Panc1 (cell line): ENCODE results near the gene SDR9C7. TPM values are rescaled to one million over a fixed set of nuclear protein-coding genes. Genes with fewer than 3 reads are reported as not detected.

Experiments used
- ATAC-seq: fragments of 200-7000 bp; cut with Tn5 transposase; 2 replicates; pipeline ENCODE4 v1.9.1; 2020; ENCODE audit warnings: mild to moderate bottlenecking, moderate library complexity
- BruUV-seq: library from RNA; stranded (reverse); fragments of 400-500 nt; replicated peaks from 2 replicates; lab custom pipeline; 2021; lab: Mats Ljungman, UMichigan
- CTCF ChIA-PET: fragments of 300-600 bp; sonication (Branson Sonifier 250); formaldehyde crosslinking; loops from one replicate; lab custom pipeline; 2022; ENCODE audit warnings: antibody characterized with exemption; lab: Charles Lee
- POLR2A ChIA-PET: fragments of 300-600 bp; sonication (Branson Sonifier 250); formaldehyde crosslinking; loops from one replicate; lab custom pipeline; 2022; ENCODE audit warnings: antibody characterized with exemption; lab: Charles Lee
- DNase-seq: peaks from one replicate; pipeline ENCODE4 v3.0.0-alpha.2; 2010; ENCODE audit warnings: low read depth, low spot score
- H3K27ac ChIP-seq: 2 replicates; pipeline ENCODE4 v1.5.1; 2011; ENCODE audit warnings: mild to moderate bottlenecking, low read length, inconsistent platforms
- H3K27me3 ChIP-seq: fragments of 200-500 bp; sonication (Bioruptor generic); 2 replicates; pipeline ENCODE4 v1.6.0; 2014; ENCODE audit warnings: low read length, inconsistent platforms; ENCODE audit not compliant: control insufficient read depth, insufficient read depth
- H3K36me3 ChIP-seq: fragments of 200-500 bp; sonication (Bioruptor generic); 2 replicates; pipeline ENCODE4 v1.5.1; 2014; ENCODE audit warnings: inconsistent platforms, mild to moderate bottlenecking, low read length, moderate library complexity; ENCODE audit not compliant: control insufficient read depth, insufficient read depth
- H3K4me1 ChIP-seq: 2 replicates; pipeline ENCODE4 v1.5.1; 2011; ENCODE audit warnings: inconsistent platforms, mild to moderate bottlenecking, low read length, moderate library complexity; ENCODE audit not compliant: control insufficient read depth, insufficient read depth
- H3K4me3 ChIP-seq, 2 experiments: 2 replicates each; pipeline ENCODE4 v1.5.1; 2011 to 2012; ENCODE audit warnings: low read depth in 2 of 2, low read length in 2 of 2, mild to moderate bottlenecking in 2 of 2, inconsistent platforms in 1 of 2, moderate library complexity in 1 of 2
- H3K9me3 ChIP-seq: fragments of 200-500 bp; sonication (Bioruptor generic); 2 replicates; pipeline ENCODE4 v1.5.1; 2014; ENCODE audit warnings: low read depth, mild to moderate bottlenecking, inconsistent platforms, low read length, moderate library complexity; ENCODE audit not compliant: control insufficient read depth, insufficient read depth
- CTCF ChIP-seq: fragments of 450-650 bp; IDR thresholded peaks from 2 replicates; pipeline ENCODE4 v1.5.1; 2017; ENCODE audit warnings: mild to moderate bottlenecking
- POLR2AphosphoS5 ChIP-seq: IDR thresholded peaks from 2 replicates; pipeline ENCODE4 v1.6.1; 2012; ENCODE audit warnings: mild to moderate bottlenecking, low read depth, low read length, moderate library complexity
- REST ChIP-seq, 2 experiments: IDR thresholded peaks; 2 replicates each; pipeline ENCODE4 v1.6.1; 2011 to 2012; ENCODE audit warnings: low read depth in 2 of 2, control low read depth in 1 of 2, low read length in 1 of 2, mild to moderate bottlenecking in 1 of 2, moderate library complexity in 1 of 2; ENCODE audit not compliant: insufficient read depth in 1 of 2
- SIN3A ChIP-seq: IDR thresholded peaks from 2 replicates; pipeline ENCODE4 v1.6.1; 2012; ENCODE audit warnings: low read depth, mild to moderate bottlenecking, low read length, moderate library complexity, borderline replicate concordance; ENCODE audit not compliant: insufficient read depth
- TCF7L2 ChIP-seq: IDR thresholded peaks from 2 replicates; pipeline ENCODE4 v1.6.1; 2011; ENCODE audit warnings: mild to moderate bottlenecking, low read depth, low read length, inconsistent platforms
- in situ Hi-C: cut with HindIII; loops from 2 replicates; pipeline ENCODE4 v1.10.0; 2016; ENCODE audit warnings: low sequenced_read_pairs, low pct_unique_long_range_greater_than_20kb
- intact Hi-C: fragments of 100-400 bp; cut with micrococcal nuclease; formaldehyde crosslinking; loops from one replicate; pipeline ENCODE4 v1.10.0; 2022; ENCODE audit not compliant: unreplicated experiment
- total RNA-seq: library from RNA; stranded (reverse); gene quantifications from one replicate; pipeline ENCODE4 v1.2.1, GENCODE V29; 2021; ENCODE audit not compliant: unreplicated experiment

The SDR9C7 gene
- total RNA-seq, 1 experiment from 2014 or later, result not detected

- DNase-seq (no peak), ATAC-seq (peak; percentile 12; the same call in 1 of the 2 replicates)
- Histone ChIP-seq H3K9me3 (no peaks in the 10 kb centered on the region), H3K27ac (no peak within 1 kb of the TSS), H3K36me3 (no peaks in the 10 kb centered on the region), H3K4me1 (no peaks in the 10 kb centered on the region), H3K4me3 (no peak within 1 kb of the TSS), H3K27me3 (peaks cover 14% of the 10 kb centered on the region)
- in situ Hi-C loops (no loop called here), intact Hi-C loops (no loop called here)
- ChIA-PET CTCF (no interaction called here), POLR2A (no interaction called here)
- no TSS peak for BruUV-seq
- TF ChIP-seq REST (IDR thresholded peaks at IDR 0.05; ENCODE audit: insufficient read depth in 1 of 2, low read depth in 2 of 2, low read length in 1 of 2), result no peak
- TF ChIP-seq TCF7L2, result no peak
- no peak for TF ChIP-seq POLR2AphosphoS5
- TF ChIP-seq CTCF, result no peak
- TF ChIP-seq SIN3A, result no peak
Measured at GRCh38 chr12:56957229-56958052, 23.2 kb upstream of the SDR9C7 start, which contains the start of gene RDH16. TSS of gene RDH16 (minus strand) at chr12:56957608. CDS start at chr12:56957462, 146 bp downstream.

GRCh38 chr12:56955631-56956256 lies 21.5 kb upstream of the SDR9C7 start:
- TF ChIP-seq POLR2AphosphoS5, result no peak
- no peak for TF ChIP-seq CTCF
- TF ChIP-seq REST (IDR thresholded peaks at IDR 0.05; ENCODE audit: insufficient read depth in 1 of 2, low read depth in 2 of 2, low read length in 1 of 2), result no peak
- no peak for TF ChIP-seq TCF7L2
- TF ChIP-seq SIN3A, result no peak
- intact Hi-C loops (no loop called here), in situ Hi-C loops (no loop called here)
- Histone ChIP-seq H3K27ac (no peak overlapping the region), H3K36me3 (no peaks in the 10 kb centered on the region), H3K4me3 (no peak overlapping the region), H3K27me3 (peaks cover 14% of the 10 kb centered on the region), H3K4me1 (no peaks in the 10 kb centered on the region), H3K9me3 (no peaks in the 10 kb centered on the region)
- no peak for DNase-seq
- BruUV-seq, result no TSS peak
- no peak for ATAC-seq
- ChIA-PET POLR2A (no interaction called here), CTCF (no interaction called here)
